Lower lobe of right lung (tissue), 2 donors: ENCODE measurements around the gene PAK4. TPM values are rescaled to one million over a fixed set of nuclear protein-coding genes. Genes with fewer than 3 reads are reported as not detected.

Experiments
- ATAC-seq, 2 donors: fragments of 200-7000 bp; cut with Tn5 transposase; one replicate each; pipeline ENCODE4 v1.9.1; 2020 to 2022; ENCODE audit warnings: mild to moderate bottlenecking in 2 of 2, moderate library complexity in 2 of 2
- DNase-seq: peaks from one replicate; pipeline ENCODE4 v3.0.0-alpha.2; 2020
- H3K27ac ChIP-seq: fragments of 200-600 bp; one replicate; pipeline ENCODE4 v1.8.0; 2022
- H3K27me3 ChIP-seq: fragments of 200-600 bp; one replicate; pipeline ENCODE4 v1.8.0; 2022; ENCODE audit warnings: low read depth
- H3K36me3 ChIP-seq: fragments of 200-600 bp; one replicate; pipeline ENCODE4 v1.8.0; 2022; ENCODE audit warnings: mild to moderate bottlenecking
- H3K4me1 ChIP-seq: fragments of 200-600 bp; one replicate; pipeline ENCODE4 v1.8.0; 2022
- H3K4me3 ChIP-seq: fragments of 200-600 bp; one replicate; pipeline ENCODE4 v1.8.0; 2022; ENCODE audit warnings: mild to moderate bottlenecking
- H3K9me3 ChIP-seq: fragments of 200-600 bp; one replicate; pipeline ENCODE4 v1.8.0; 2022
- CTCF ChIP-seq: fragments of 200-600 bp; IDR thresholded peaks from one replicate; pipeline ENCODE4 v1.8.0; 2022; ENCODE audit warnings: antibody characterized with exemption, mild to moderate bottlenecking
- intact Hi-C: fragments of 100-400 bp; cut with DNase I; formaldehyde crosslinking; loops from one replicate; pipeline ENCODE4 v1.11.0; 2022
- total RNA-seq: library from RNA; stranded (reverse); fragmentation: NEBNext Ultra II Directional; extraction: Animal tissue kit (Norgen Biotek cat#: 25700); gene quantifications from one replicate; pipeline ENCODE4 v1.2.1, GENCODE V29; 2021
- donor health status: DM: no; HTN: yes; CAD: no; lungs with severe emphysema.

Gene PAK4
- total RNA-seq, 1 donor from 2014 or later = 73.0 TPM

- ATAC-seq (no peak), DNase-seq (peak; percentile 53)
- no peaks in the 10 kb centered on the region for H3K36me3 ChIP-seq
- H3K9me3 ChIP-seq = no peaks in the 10 kb centered on the region
- no peaks in the 10 kb centered on the region for H3K27me3 ChIP-seq
- H3K27ac ChIP-seq = peak overlapping the region; percentile 51
- no peak for TF ChIP-seq CTCF
- peaks cover 74% of the 10 kb centered on the region for H3K4me1 ChIP-seq
- intact Hi-C loops = loop anchor here (10.0 kb wide), 1 partner anchor 197 kb away; the partner anchor contains the start of gene LRFN1
- peak overlapping the region; percentile 92 for H3K4me3 ChIP-seq
Measured at GRCh38 chr19:39127812-39128515, 2.4 kb downstream of the PAK4 start.

GRCh38 chr19:39128516-39129079, 3.0 kb downstream of the PAK4 start:
- DNase-seq (no peak), ATAC-seq (no peak)
- intact Hi-C loops = loop anchor here (10.0 kb wide), 1 partner anchor 196 kb away; the partner anchor contains the start of gene LRFN1
- no peak for TF ChIP-seq CTCF
- Histone ChIP-seq H3K4me3 (no peak overlapping the region), H3K27me3 (no peaks in the 10 kb centered on the region), H3K36me3 (no peaks in the 10 kb centered on the region), H3K27ac (peak overlapping the region; percentile 51), H3K4me1 (peaks cover 78% of the 10 kb centered on the region), H3K9me3 (no peaks in the 10 kb centered on the region)

GRCh38 chr19:39129116-39129515, 3.5 kb downstream of the PAK4 start:
- peaks cover 83% of the 10 kb centered on the region for H3K4me1 ChIP-seq
- H3K27ac ChIP-seq = peak overlapping the region; percentile 51
- no peak overlapping the region for H3K4me3 ChIP-seq
- DNase-seq = no peak
- no peaks in the 10 kb centered on the region for H3K36me3 ChIP-seq
- no peaks in the 10 kb centered on the region for H3K9me3 ChIP-seq
- TF ChIP-seq CTCF = no peak
- no peak for ATAC-seq
- H3K27me3 ChIP-seq = no peaks in the 10 kb centered on the region
- intact Hi-C loops = loop anchor here (10.0 kb wide), 1 partner anchor 196 kb away; the partner anchor contains the start of gene LRFN1

- no peak overlapping the region for H3K4me3 ChIP-seq
- no peak for ATAC-seq
- intact Hi-C loops = no loop called here
Measured at GRCh38 chr19:39130337-39131254, 5.0 kb downstream of the PAK4 start.

More at GRCh38 chr19:39130337-39131254, 5.0 kb downstream of the PAK4 start:
- Histone ChIP-seq H3K27ac (peak overlapping the region; percentile 74), H3K27me3 (no peaks in the 10 kb centered on the region), H3K9me3 (no peaks in the 10 kb centered on the region), H3K36me3 (no peaks in the 10 kb centered on the region), H3K4me1 (peaks cover 76% of the 10 kb centered on the region)
- DNase-seq = no peak
- no peak for TF ChIP-seq CTCF
